Transverse colon (tissue), 3 donors: ENCODE data around the gene PPFIA1.

ENCODE experiments used
- CTCF ChIP-seq, 5 experiments: fragments of 200-600 bp in 3 of 5; fragments of 450-650 bp in 2 of 5; sonication (generic) in 3 of 5; IDR thresholded peaks; 1 replicate in 2 of 5; 2 replicates in 3 of 5; pipeline ENCODE4 v1.5.1; 2016 to 2017; ENCODE audit warnings: antibody characterized with exemption in 5 of 5, inconsistent platforms in 3 of 5, mild to moderate bottlenecking in 2 of 5, moderate library complexity in 1 of 5
- EP300 ChIP-seq: sonication (generic); formaldehyde crosslinking; IDR thresholded peaks from one replicate; pipeline ENCODE4 v1.6.1; 2017; ENCODE audit warnings: antibody characterized with exemption, low read depth
- POLR2A ChIP-seq: fragments of 450-650 bp; IDR thresholded peaks from one replicate; pipeline ENCODE4 v1.6.1; 2016; ENCODE audit warnings: antibody characterized with exemption, mild to moderate bottlenecking, moderate library complexity

DNA sequence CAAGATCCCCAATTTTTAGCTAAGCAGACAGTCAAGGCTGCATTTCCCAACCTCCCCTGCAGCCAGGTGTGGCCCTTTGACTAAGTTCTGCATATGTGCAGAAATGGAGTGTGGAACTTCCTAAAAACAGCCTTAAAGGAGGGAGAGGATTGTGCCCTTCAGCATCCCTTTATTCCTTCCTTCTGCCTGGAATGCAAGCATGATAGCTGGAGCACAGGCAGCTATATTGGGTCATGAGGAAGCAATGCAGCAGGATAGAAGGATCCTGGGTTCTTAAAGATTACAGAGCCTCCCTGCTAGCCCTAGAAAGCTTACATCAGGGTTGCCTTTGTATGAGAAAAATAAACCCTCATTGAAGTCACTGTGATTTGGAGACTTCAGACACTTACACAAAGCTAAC lies 37.5 kb upstream of the PPFIA1 start:
- no peak for TF ChIP-seq CTCF (IDR thresholded peaks at IDR 0.05)
- TF ChIP-seq POLR2A: no peak
- no peak for TF ChIP-seq EP300
